ENCODE results near the gene CDH4. TPM values are rescaled to one million over a fixed set of nuclear protein-coding genes. Genes with fewer than 3 reads are reported as not detected.

The CDH4 gene
- total RNA-seq, 1 donor from 2014 or later = under 0.01 TPM

GRCh38 chr20:61954276-61955021 lies 702.4 kb downstream of the CDH4 start:
- DNase-seq (ENCODE audit: low read depth in 2 of 2) = no peak

- DNase-seq (ENCODE audit: low read depth in 2 of 2) = no peak
Measured at GRCh38 chr20:61955668-61956395, 703.8 kb downstream of the CDH4 start.

- no peak for DNase-seq (ENCODE audit: low read depth in 2 of 2)
Measured at GRCh38 chr20:61956396-61957342, 704.6 kb downstream of the CDH4 start.

DNA sequence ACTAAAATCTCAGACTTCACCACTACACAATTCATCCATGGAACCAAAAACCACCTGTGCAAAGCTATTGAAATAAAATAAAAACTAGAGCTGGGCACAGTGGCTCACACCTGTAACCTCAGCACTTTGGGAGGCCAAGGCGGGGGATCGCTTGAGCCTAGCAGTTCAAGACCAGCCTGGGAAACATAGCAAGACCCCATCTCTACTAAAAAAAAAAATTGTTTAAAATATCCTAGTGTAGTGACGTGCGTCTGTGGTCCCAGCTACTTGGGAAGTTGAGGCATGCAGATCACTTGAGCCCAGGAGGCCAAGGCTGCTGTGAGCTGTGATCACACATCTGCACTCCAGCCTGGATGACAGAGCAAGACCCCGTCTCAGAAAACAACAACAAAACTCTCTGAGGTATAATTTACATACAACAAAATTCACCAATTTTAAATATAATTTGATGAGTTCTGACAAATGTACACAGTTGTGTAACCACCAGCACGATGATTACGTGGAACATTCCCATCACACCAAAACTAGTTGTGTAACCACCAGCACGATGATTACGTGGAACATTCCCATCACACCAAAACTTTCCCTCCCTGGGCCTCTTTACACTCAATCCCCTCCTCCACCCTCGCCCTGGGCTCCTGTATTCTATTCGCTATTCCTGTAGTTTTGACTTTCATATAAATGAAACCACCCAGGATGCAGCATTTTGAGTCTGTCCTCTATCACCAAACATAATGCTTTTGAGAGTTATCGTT lies 706.1 kb downstream of the CDH4 start:
- DNase-seq (ENCODE audit: low read depth in 2 of 2) = no peak

DNA sequence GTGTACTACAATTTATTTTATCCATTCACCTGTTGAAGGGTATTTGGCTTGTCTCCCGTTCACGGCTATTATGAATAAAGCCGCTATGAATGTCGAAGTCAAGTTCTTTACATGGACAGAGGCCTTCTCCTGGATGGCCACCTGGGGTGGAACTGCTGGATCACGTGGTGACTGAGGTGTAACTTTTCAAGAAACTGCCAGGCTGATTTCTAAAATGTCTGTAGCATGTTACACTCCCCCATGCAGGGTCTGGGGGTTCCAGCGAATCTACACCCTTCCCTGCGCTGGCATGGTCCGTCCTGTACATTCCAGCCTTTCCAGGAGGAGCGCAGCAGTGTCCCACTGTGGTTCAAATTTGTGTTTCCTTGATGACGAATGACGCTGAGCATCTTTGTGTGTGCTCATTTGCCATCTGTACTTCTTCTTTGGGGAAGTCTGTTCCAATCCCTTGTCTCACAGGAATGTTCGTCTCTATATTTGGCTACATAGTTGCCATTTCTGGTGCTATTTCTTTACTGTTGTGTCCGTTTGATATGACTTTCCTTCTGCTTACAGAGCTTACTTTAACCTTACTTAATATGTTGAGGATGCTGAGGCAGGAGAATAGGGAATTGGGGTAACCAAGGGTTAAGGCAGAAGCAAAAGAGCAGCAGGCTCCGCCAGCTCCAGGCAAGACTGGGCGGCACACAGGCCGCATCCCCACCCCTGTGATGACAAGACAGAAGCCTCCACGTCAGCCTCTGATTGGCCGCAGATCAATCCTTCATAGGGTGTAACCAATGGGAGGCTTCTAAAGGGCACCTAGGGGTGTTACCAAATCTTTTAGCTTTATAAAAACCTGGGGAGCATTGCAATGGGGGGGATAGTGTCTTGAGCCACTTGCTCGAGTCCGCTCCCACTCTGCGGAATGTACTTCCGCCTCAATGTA lies 707.0 kb downstream of the CDH4 start:
- DNase-seq (ENCODE audit: low read depth in 2 of 2) = no peak

DNA sequence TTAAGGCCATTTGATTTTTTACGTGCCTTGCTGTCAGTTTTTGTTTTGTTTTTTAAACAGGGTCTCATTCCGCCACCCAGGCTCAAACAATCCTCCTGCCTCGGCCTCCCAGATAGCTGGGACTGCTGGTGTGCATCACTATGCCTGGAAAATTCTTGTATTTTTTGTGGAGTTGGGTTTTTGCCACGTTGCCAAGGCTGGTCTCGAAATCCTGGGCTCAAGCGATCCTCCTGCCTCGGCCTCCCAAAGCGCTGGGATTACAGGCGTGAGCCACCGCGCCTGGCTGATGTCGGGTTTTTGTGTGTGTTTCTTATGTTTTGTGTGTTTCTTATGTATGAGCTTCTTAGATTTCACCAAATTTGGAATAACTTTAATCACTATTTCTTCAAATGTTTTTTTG lies 708.8 kb downstream of the CDH4 start:
- no peak for DNase-seq (ENCODE audit: low read depth in 2 of 2)

- no peak for DNase-seq (ENCODE audit: low read depth in 2 of 2)
Measured at GRCh38 chr20:61963149-61963548, 711.1 kb downstream of the CDH4 start.

DNA sequence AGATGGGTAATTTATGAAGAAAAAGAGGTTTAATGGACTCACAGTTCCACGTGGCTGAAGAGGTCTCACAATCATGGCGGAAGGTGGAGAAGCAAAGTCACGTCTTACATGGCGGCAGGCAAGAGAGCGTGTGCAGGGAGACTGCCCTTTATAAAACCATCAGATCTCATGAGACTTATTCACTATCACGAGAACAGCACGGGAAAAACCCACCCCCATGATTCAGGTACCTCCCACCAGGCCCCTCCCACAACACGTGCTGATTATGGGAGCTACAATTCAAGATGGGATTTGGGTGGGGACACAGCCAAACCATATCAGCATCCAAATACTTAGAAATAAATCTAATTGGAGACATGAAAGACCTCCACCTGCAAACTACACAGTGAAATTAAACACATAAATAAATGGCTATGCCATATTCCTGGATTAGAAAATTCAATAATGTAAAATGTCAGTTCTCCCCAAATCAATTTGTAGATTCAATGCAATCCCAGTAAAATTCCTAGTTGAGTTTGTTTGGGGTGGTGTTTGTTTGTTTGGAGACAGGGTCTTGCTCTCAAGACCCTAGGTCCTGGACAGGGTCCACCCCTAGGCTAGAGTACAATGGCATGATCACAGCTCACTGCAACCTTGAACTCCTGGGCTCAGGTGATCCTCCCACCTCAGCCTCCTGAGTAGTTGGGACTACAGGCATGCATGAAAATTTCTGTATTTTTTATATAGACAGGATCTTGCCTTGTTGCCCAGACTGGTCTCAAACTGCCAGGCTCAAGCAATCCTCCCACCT lies 712.0 kb downstream of the CDH4 start:
- no peak for DNase-seq (ENCODE audit: low read depth in 2 of 2)

GRCh38 chr20:61964675-61965605 lies 712.9 kb downstream of the CDH4 start:
- DNase-seq (ENCODE audit: low read depth in 2 of 2) = no peak

DNA sequence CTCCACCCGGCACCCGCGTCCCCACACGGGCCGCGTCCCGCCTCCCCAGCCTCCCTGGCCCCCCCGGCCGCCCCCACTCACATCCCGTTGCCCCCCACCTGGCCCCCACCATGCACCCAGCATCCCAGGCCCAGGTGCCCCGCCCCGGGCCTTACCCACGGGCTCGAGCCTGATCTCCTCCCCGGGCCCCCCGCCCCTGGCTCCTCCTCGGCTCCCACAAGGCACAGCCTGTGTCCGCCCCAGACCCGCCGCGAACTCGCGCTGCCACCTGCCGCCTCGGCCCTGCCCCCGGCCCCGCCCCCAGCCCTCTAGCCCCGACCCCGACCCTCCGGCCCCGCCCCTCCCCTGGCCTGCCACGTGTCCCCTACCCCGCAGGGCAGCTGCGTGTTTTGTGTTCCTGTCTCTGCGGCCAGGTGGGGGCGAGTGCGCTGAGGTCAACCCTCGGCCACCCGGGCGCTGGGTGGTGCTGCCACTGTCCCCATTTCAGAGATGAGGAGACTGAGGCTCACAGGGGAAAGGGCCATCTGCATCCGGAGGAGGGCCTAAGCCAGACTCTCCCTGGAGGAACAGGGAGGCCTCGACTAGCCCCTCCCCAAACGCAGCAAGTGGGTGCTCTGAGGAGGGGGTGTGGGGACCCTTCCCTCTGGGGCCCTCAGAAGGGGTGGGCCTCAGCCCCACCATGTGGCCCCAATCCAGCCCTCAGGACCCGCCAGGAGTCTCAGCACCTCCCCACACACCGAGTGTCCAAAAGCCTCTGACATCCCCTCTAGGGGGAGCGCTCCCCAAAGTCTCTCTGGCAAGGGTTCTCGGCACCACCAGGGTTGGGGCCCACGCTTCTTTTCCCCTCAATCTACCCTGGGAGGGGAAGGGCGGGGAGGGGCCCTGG lies 713.8 kb downstream of the CDH4 start:
- DNase-seq (ENCODE audit: low read depth in 2 of 2) = no peak

DNA sequence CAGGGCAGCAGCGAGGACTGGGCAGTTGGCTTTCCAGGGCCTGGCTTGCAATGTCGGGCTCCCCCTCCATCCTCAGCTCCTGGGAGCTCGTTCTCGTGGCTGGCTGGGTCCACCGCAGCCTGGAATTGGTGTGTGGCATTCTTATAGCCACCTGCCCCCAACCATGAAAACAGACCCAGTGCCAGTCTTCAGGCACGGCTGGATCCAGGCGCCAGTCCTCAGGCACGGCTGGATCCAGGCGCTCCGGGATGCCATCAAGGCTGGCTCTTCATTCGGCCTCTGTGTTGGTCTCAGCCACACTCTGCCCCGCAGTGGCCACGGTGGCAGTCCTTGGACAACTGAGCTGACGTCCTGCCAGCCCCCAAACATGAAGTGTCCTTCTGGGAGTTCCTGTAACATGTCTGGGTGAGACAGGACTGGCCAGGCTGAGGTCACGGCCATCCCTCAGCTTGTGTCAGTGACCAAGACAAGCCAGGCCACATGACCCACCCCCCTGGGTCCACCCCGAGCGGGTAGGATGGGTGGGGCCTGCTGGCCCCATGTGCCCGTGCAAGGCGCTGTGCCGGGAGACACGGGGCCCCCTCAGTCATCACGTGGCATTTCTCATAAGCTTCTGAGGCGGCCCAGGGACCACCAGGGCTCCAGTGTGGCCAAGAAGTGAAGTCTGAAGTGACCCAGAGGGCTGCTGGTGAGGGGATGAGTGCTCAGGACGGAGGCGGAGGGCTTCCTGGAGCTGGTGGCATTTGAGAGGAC lies 714.6 kb downstream of the CDH4 start:
- DNase-seq (ENCODE audit: low read depth in 2 of 2) = no peak

DNA sequence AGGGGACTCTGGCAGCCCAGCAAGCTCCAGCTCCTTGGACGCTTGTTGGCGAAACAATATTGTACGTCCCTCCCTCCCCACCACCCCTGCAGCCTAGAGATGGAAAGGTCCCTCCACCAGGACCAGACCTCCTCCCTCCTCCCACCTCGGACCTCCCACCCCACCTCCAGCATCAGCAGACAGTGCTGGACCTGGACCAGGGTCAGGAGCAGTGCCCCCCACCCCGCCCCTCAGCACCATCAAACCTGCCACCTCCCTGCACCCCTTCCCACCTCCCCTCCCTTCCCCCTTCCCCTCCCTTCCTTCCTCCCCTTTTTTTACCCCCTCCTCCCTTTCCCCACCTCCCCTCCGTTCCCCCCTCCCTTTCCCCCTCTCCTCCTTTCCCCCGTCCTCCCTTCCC lies 715.2 kb downstream of the CDH4 start:
- no peak for DNase-seq (ENCODE audit: low read depth in 2 of 2)

DNA sequence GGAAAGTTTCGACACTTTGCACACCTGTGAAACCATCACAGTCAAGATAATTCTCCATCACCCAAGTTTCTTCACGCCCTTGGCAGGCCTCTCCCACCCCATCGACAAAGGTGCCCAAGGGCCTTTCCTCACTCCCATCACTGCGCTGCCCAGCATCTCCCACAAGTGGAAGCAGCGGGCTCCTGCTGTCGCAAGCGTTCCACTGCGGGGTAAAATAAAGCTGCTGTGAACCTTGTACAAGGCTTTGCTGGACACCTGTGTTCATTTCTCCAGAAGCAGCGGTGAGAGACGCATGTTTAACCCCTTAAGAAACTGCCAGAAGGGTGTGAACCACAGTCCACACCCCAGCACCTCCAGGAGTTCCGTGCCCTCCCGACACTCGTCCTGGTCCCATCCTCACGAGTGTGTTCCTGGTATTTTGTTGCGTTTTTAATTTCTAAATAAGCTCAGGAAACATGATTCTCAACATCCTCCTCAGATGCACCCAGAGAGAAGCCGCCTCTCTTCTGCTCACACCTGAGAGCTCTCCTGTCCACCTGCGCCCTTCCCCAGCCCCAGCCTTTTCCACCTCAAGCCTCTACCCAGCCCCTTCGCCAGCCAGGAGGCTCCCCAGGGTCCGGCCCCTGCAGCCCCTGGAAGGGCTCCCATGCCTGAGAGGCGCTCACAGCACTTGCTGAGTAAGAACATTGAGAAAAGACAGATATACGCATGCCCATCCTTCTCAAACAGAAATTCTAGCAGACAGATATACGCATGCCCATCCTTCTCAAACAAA lies 716.2 kb downstream of the CDH4 start:
- DNase-seq (ENCODE audit: low read depth in 2 of 2) = no peak

DNA sequence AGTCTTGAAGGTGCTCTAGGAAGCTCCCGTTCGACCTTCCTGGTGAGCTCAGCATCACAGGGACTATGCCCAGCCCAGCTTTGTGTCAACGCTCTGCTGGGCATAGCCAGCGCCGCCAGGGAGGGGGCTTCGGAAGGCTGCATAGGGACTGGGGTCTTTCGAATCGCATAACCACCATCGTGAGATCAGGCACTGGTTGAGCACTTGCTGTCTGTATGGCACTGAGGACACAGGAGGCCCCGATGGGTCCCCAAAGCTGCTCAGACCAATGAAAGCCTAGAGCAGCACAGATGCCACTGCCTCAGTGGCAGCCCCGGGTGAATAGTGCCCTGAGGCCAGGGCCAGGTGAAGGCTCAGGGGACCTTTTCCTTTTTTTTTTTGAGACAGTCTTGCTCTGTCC lies 716.9 kb downstream of the CDH4 start:
- DNase-seq (ENCODE audit: low read depth in 2 of 2) = no peak

DNA sequence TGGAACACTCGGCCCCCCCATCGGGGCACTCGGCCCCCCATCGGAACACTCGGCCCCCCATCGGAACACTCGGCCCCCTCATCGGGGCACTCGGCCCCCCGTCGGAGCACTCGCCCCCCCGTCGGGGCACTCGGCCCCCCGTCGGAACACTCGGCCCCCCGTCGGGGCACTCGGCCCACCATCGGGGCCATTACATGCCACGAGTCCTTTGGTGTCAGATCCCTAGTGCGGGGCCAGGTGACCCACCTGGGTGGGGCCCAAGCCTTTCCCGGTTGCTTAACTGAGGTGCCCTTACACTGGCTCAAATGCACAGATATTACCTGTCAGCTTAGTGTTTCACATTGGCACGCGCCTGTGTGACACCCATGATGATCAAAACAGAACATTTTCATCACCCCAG lies 717.7 kb downstream of the CDH4 start:
- no peak for DNase-seq (ENCODE audit: low read depth in 2 of 2)

DNA sequence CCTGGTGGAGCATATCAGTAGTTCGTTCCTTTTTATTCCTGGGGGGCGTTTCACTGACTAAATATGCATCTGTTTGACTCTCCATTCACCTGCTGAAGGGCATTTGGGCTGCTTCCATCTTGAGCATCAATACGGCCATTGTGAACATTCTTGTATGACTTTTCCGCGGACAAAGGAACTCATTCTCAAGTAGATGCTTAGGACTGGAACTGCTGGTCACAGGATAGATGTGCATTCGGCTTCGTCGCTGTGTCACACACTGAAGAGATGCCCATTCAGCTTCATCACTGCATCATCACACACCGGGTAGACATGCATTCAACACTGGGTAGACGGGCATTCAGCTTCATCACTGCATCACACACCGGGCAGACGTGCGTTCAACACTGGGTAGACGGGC lies 718.3 kb downstream of the CDH4 start:
- DNase-seq (ENCODE audit: low read depth in 2 of 2) = no peak
